ENCODE measurements around the gene DCP1A. TPM values are rescaled to one million over a fixed set of nuclear protein-coding genes. Genes with fewer than 3 reads are reported as not detected.

DCP1A gene
- total RNA-seq, 1 donor from 2014 or later, result 22.8 TPM

DNA sequence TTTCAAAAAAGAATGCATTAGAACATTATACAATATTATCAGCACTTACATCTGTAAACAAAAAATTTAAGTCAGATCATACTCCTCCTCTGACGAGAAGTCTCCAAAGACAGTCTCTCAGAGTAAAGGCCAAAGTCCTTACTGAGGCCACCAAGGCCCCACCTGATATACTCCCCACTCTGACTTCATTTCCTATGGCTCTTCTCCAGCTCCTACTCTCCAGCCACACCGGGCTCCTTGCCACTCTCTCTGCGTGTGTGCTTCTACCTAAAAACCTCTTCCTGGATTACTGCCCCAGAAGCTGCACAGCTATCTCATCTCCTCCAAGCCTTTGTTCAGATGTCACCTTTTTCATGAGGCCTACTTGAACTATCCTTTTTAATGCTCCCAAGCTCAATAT lies 5.0 kb downstream of the DCP1A start:
- intact Hi-C loops (cut with DNase I), result no loop called here
- Histone ChIP-seq H3K9me3 (no peaks in the 10 kb centered on the region), H3K4me3 (no peak overlapping the region), H3K36me3 (peaks cover 62% of the 10 kb centered on the region), H3K4me1 (peaks cover 15% of the 10 kb centered on the region), H3K27ac (no peak overlapping the region), H3K27me3 (no peaks in the 10 kb centered on the region)
- TF ChIP-seq, protein P1, sequence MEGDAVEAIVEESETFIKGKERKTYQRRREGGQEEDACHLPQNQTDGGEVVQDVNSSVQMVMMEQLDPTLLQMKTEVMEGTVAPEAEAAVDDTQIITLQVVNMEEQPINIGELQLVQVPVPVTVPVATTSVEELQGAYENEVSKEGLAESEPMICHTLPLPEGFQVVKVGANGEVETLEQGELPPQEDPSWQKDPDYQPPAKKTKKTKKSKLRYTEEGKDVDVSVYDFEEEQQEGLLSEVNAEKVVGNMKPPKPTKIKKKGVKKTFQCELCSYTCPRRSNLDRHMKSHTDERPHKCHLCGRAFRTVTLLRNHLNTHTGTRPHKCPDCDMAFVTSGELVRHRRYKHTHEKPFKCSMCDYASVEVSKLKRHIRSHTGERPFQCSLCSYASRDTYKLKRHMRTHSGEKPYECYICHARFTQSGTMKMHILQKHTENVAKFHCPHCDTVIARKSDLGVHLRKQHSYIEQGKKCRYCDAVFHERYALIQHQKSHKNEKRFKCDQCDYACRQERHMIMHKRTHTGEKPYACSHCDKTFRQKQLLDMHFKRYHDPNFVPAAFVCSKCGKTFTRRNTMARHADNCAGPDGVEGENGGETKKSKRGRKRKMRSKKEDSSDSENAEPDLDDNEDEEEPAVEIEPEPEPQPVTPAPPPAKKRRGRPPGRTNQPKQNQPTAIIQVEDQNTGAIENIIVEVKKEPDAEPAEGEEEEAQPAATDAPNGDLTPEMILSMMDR (IDR thresholded peaks at IDR 0.05), result no peak
- no peak for DNase-seq
- ATAC-seq, result no peak

DNA sequence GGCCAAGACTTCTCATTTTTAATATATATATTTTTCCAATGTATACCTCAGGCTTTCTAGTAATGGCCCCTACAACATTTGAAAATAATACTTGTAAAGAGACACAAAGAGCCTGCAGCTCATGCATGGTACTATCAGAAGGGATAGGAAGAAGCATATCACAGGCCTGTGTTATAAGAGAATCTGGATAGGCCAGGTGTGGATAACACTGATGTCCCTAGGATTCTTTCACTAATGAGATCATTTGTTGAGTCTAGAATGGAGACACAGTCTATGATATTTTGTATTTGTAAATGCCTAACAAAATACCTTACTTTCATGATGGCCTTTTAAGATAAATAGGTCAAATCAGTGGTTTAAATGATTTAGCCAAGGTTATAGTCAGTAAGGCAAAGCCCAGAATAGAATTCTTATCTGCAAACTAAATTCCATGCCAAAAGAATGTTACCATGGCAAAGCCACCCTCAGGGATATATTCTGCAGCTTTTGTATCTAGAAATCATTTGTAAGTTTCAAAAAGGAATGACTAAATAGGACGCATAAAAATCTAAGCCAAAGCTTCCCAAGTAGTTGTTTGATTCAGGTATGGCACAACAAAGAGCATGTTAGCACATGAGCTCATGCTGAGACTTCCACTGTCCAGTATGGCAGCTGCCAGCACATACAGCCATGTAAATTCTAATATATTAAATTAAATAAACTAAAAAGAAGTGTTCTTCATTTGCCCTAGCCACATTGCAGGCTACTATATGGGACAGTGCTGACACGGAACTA lies 10.0 kb downstream of the DCP1A start:
- Histone ChIP-seq H3K4me3 (no peak overlapping the region), H3K27ac (no peak overlapping the region), H3K36me3 (peaks cover 79% of the 10 kb centered on the region), H3K27me3 (no peaks in the 10 kb centered on the region), H3K4me1 (no peaks in the 10 kb centered on the region), H3K9me3 (no peaks in the 10 kb centered on the region)
- intact Hi-C loops (cut with DNase I), result no loop called here
- no peak for DNase-seq
- TF ChIP-seq, protein P1 (IDR thresholded peaks at IDR 0.05), result no peak
- ATAC-seq, result no peak

DNA sequence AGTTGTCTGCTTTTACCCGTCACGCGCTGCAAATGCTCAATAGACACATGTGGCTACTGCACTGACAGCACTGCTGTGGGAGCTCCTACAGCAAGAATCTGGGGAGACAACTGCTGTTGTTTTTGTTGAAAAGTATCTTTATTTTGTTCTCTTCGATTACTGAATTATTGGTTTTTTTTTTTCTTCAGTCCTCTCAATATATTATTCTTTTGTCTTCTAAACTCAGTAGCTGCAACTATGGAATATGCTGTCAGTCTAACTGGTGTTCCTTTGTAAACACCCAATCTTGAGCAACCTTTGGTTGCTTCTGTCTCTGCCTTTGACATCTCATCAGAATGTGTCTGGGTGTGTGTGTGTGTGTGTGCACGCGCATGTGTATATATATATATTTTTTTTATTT lies 12.6 kb downstream of the DCP1A start:
- H3K9me3 ChIP-seq, result no peaks in the 10 kb centered on the region
- H3K36me3 ChIP-seq, result peaks cover 59% of the 10 kb centered on the region
- H3K27me3 ChIP-seq, result no peaks in the 10 kb centered on the region
- intact Hi-C loops (cut with DNase I), result no loop called here
- no peak overlapping the region for H3K27ac ChIP-seq
- TF ChIP-seq, protein P1 (IDR thresholded peaks at IDR 0.05), result no peak
- no peak for DNase-seq
- no peaks in the 10 kb centered on the region for H3K4me1 ChIP-seq
- no peak overlapping the region for H3K4me3 ChIP-seq
- no peak for ATAC-seq

DNA sequence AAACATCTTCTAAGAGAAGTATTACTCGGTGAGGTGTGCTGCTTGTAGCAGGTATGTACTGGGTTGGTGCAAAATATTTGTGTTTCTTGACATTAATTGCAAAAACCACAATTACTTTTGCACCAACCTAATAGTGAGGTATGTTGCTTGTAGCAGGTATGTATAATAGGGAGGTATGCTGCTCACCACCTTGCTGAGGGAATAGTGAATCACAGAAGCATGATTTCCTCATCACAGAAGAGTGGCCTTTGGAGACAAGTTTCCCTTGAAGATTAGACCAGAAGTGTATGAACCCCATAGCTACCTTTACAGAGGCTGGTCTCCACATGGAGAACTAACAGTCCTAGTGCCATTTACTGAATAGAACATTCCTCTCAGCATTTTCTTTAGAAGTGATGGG lies 15.5 kb downstream of the DCP1A start:
- DNase-seq (no peak), ATAC-seq (no peak)
- intact Hi-C loops (cut with DNase I), result no loop called here
- no peaks in the 10 kb centered on the region for H3K27me3 ChIP-seq
- no peaks in the 10 kb centered on the region for H3K9me3 ChIP-seq
- no peak overlapping the region for H3K27ac ChIP-seq
- TF ChIP-seq, protein P1 (IDR thresholded peaks at IDR 0.05), result no peak
- no peaks in the 10 kb centered on the region for H3K4me1 ChIP-seq
- no peak overlapping the region for H3K4me3 ChIP-seq
- H3K36me3 ChIP-seq, result peaks cover 38% of the 10 kb centered on the region

DNA sequence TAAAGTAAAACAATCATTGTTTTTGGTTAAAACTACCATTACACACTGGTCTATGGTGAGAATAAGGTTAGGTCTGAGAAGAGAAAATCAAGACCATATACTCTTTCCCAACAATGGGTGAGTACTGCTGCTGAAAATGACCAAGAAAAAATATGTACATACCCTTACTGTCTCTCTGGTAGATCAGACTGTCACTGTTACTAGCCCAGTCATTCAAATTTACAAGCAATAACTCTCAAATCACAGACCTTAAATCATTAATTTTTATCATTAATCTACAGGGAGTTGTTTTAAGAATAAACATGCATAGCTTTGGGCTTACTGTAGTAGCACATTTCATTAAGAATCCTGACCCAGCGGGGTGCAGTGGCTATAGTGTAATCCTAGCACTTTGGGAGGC lies 17.4 kb downstream of the DCP1A start:
- Histone ChIP-seq H3K4me1 (no peaks in the 10 kb centered on the region), H3K27me3 (no peaks in the 10 kb centered on the region), H3K36me3 (peaks cover 20% of the 10 kb centered on the region), H3K27ac (no peak overlapping the region), H3K4me3 (no peak overlapping the region), H3K9me3 (no peaks in the 10 kb centered on the region)
- no peak for ATAC-seq
- intact Hi-C loops (cut with DNase I), result no loop called here
- TF ChIP-seq, protein P1 (IDR thresholded peaks at IDR 0.05), result no peak
- no peak for DNase-seq

Data from upper lobe of right lung (tissue), 1 donor.